Measurements from ENCODE around the gene EIF4E2. TPM values are rescaled to one million over a fixed set of nuclear protein-coding genes. Genes with fewer than 3 reads are reported as not detected.

The EIF4E2 gene
- total RNA-seq, 1 donor from 2014 or later, result 45.3 TPM

DNA sequence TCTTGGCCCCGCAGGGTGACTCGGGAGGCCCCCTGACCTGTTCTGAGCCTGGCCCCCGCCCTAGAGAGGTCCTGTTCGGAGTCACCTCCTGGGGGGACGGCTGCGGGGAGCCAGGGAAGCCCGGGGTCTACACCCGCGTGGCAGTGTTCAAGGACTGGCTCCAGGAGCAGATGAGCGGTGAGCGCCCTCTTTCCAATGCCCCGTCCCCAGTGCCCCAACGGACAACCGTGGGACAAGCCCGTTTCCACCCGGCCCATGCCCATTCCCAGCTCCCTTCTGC is 27.1 kb upstream of the EIF4E2 start:
- FAIRE-seq (no peak), DNase-seq (ENCODE audit: low read depth) (no peak)
- TF ChIP-seq, protein P1, sequence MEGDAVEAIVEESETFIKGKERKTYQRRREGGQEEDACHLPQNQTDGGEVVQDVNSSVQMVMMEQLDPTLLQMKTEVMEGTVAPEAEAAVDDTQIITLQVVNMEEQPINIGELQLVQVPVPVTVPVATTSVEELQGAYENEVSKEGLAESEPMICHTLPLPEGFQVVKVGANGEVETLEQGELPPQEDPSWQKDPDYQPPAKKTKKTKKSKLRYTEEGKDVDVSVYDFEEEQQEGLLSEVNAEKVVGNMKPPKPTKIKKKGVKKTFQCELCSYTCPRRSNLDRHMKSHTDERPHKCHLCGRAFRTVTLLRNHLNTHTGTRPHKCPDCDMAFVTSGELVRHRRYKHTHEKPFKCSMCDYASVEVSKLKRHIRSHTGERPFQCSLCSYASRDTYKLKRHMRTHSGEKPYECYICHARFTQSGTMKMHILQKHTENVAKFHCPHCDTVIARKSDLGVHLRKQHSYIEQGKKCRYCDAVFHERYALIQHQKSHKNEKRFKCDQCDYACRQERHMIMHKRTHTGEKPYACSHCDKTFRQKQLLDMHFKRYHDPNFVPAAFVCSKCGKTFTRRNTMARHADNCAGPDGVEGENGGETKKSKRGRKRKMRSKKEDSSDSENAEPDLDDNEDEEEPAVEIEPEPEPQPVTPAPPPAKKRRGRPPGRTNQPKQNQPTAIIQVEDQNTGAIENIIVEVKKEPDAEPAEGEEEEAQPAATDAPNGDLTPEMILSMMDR (IDR thresholded peaks at IDR 0.05; ENCODE audit: insufficient read depth, low read length, severe bottlenecking), result no peak
- peaks cover 28% of the 10 kb centered on the region for H3K27me3 ChIP-seq (ENCODE audit: control insufficient read depth, insufficient read depth, low read length)
- H3K4me3 ChIP-seq (ENCODE audit: low read depth, low read length), result no peak overlapping the region
- no peaks in the 10 kb centered on the region for H3K36me3 ChIP-seq (ENCODE audit: control insufficient read depth, insufficient read depth, low read length)

DNA sequence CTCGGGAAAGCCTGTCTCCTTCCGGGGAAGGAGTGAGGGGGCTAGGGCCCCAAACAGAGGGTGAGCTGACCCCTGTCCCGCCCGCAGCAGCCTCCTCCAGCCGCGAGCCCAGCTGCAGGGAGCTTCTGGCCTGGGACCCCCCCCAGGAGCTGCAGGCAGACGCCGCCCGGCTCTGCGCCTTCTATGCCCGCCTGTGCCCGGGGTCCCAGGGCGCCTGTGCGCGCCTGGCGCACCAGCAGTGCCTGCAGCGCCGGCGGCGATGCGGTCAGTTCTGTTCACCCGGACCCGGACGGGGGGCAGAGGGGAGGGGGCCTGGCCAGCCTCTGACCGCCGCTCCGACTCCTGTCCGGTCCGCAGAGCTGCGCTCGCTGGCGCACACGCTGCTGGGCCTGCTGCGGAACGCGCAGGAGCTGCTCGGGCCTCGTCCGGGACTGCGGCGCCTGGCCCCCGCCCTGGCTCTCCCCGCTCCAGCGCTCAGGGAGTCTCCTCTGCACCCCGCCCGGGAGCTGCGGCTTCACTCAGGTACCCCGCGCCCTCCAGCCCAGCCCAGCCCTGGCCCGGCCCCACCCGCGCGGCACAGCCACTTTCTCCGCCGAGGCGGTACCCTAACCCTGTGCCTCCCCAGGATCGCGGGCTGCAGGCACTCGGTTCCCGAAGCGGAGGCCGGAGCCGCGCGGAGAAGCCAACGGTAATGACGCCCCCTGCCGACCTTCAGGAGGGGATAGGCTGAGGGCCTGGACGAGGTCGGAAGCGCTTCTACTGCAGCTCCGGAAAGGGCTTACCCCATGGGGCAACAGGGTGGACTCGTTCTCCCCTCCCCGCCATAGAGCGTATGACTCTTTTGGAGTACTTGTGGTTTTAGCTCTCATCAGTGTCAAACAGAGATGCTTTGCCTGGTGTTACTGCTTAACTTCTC is 26.5 kb upstream of the EIF4E2 start:
- TF ChIP-seq, protein P1 (IDR thresholded peaks at IDR 0.05; ENCODE audit: insufficient read depth, low read length, severe bottlenecking), result peak; percentile 30
- FAIRE-seq (no peak), DNase-seq (ENCODE audit: low read depth) (peak; percentile 22)
- Histone ChIP-seq H3K27me3 (ENCODE audit: control insufficient read depth, insufficient read depth, low read length) (peaks cover 32% of the 10 kb centered on the region), H3K36me3 (ENCODE audit: control insufficient read depth, insufficient read depth, low read length) (no peaks in the 10 kb centered on the region), H3K4me3 (ENCODE audit: low read depth, low read length) (peak overlapping the region; percentile 6)

- DNase-seq (ENCODE audit: low read depth) (no peak), FAIRE-seq (no peak)
- TF ChIP-seq, protein P1 (IDR thresholded peaks at IDR 0.05; ENCODE audit: insufficient read depth, low read length, severe bottlenecking), result no peak
- Histone ChIP-seq H3K27me3 (ENCODE audit: control insufficient read depth, insufficient read depth, low read length) (peaks cover 34% of the 10 kb centered on the region), H3K4me3 (ENCODE audit: low read depth, low read length) (no peak overlapping the region), H3K36me3 (ENCODE audit: control insufficient read depth, insufficient read depth, low read length) (no peaks in the 10 kb centered on the region)
Measured at GRCh38 chr2:232524771-232525170, 25.7 kb upstream of the EIF4E2 start.

DNA sequence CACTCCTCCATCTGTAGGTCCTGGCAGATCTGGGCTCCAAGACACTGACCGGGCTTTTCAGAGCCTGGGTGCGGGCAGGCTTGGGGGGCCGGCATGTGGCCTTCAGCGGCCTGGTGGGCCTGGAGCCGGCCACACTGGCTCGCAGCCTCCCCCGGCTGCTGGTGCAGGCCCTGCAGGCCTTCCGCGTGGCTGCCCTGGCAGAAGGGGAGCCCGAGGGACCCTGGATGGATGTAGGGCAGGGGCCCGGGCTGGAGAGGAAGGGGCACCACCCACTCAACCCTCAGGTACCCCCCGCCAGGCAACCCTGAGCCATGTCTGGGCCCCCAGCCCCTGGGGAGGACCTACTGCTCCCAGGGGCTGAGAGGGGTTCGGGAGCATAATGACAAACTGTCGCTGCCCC is 25.3 kb upstream of the EIF4E2 start:
- Histone ChIP-seq H3K4me3 (ENCODE audit: low read depth, low read length) (no peak overlapping the region), H3K36me3 (ENCODE audit: control insufficient read depth, insufficient read depth, low read length) (no peaks in the 10 kb centered on the region), H3K27me3 (ENCODE audit: control insufficient read depth, insufficient read depth, low read length) (peaks cover 34% of the 10 kb centered on the region)
- TF ChIP-seq, protein P1 (IDR thresholded peaks at IDR 0.05; ENCODE audit: insufficient read depth, low read length, severe bottlenecking), result no peak
- FAIRE-seq, result no peak
- DNase-seq (ENCODE audit: low read depth), result no peak

GRCh38 chr2:232525791-232526371 is 24.6 kb upstream of the EIF4E2 start, which contains the start of gene CHRND:
Gene CHRND, plus strand, starts transcription at chr2:232526160. Its CDS starts 56 bp downstream, at chr2:232526216.
- TF ChIP-seq, protein P1 (IDR thresholded peaks at IDR 0.05; ENCODE audit: insufficient read depth, low read length, severe bottlenecking), result no peak

More at GRCh38 chr2:232525791-232526371, 24.6 kb upstream of the EIF4E2 start, which contains the start of gene CHRND:
- FAIRE-seq (no peak), DNase-seq (ENCODE audit: low read depth) (no peak)
- Histone ChIP-seq H3K4me3 (ENCODE audit: low read depth, low read length) (no peak within 1 kb of the TSS), H3K36me3 (ENCODE audit: control insufficient read depth, insufficient read depth, low read length) (no peaks in the 10 kb centered on the region), H3K27me3 (ENCODE audit: control insufficient read depth, insufficient read depth, low read length) (peaks cover 34% of the 10 kb centered on the region)

Measured in bronchial epithelial cell (primary cell).